ENCODE data around the gene MAPK10. TPM values are rescaled to one million over a fixed set of nuclear protein-coding genes. Genes with fewer than 3 reads are reported as not detected.

MAPK10 gene
- total and polyA plus RNA-seq, 10 of the 15 experiments (the other 5 are each of a cell fraction or from before 2014, with no cell fraction given) = 1.1 to 4.2 (median 2.4) TPM

DNA sequence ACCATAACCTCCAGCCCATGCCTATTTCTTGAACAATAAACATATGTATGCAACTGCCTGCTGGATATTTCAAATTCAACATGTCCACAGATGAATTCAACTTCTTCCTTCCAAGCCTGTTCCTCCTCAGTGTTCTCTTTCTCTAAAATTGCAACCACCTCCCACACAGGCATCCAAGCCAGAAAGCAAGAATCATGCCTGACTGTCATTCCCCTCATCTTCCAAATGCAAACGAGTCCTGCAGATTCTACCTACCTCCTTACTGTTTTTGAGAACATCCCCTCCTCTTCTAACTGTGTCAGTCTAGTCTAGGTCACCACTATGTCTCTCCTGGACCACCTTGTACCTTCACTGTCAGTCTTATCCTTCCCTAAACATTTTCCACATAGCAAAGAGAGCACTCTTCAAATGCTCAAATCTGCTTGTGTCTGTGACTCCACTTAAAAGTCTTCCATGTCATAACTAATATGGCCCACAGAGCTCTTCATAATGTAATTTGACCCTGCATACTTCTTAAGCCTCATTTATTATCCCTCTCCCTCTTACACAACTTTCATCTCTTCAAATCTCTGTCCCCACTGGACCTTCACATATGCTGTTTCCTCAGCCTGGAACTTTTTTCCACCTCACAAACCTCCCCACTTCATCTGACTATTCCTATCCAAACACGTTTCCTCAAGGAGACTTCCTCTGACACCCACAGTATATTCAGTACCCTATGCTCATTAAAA is 25.7 kb downstream of the MAPK10 start:
- POLR2A ChIA-PET = no interaction called here
- H3K4me1 ChIP-seq (ENCODE audit: control insufficient read depth, insufficient read depth, low read length) = no peaks in the 10 kb centered on the region
- H3K9me3 ChIP-seq (replicated peaks; ENCODE audit: control insufficient read depth, insufficient read depth, low read length) = no peaks in the 10 kb centered on the region
- no TSS peak for BruUV-seq (replicated peaks)
- H3K4me3 ChIP-seq = no peak overlapping the region
- DNase-seq (ENCODE audit: low read depth, low spot score) (no peak), ATAC-seq (no peak), FAIRE-seq (no peak)
- H3K27me3 ChIP-seq (replicated peaks in 1 of 2; ENCODE audit: control insufficient read depth in 2 of 2, insufficient read depth in 2 of 2, low read length in 1 of 2) = no peaks in the 10 kb centered on the region
- RAD21 ChIA-PET (ENCODE audit: unreplicated experiment) = no interaction called here
- H2AFZ ChIP-seq (ENCODE audit: control insufficient read depth, low read depth, low read length) = no peak overlapping the region
- SMC1A ChIA-PET (ENCODE audit: uncharacterized antibody, unreplicated experiment) = no interaction called here
- no peaks in the 10 kb centered on the region for H3K36me3 ChIP-seq (ENCODE audit: control insufficient read depth in 2 of 2, insufficient read depth in 2 of 2, low read length in 1 of 2)
- TF ChIP-seq, protein P1, sequence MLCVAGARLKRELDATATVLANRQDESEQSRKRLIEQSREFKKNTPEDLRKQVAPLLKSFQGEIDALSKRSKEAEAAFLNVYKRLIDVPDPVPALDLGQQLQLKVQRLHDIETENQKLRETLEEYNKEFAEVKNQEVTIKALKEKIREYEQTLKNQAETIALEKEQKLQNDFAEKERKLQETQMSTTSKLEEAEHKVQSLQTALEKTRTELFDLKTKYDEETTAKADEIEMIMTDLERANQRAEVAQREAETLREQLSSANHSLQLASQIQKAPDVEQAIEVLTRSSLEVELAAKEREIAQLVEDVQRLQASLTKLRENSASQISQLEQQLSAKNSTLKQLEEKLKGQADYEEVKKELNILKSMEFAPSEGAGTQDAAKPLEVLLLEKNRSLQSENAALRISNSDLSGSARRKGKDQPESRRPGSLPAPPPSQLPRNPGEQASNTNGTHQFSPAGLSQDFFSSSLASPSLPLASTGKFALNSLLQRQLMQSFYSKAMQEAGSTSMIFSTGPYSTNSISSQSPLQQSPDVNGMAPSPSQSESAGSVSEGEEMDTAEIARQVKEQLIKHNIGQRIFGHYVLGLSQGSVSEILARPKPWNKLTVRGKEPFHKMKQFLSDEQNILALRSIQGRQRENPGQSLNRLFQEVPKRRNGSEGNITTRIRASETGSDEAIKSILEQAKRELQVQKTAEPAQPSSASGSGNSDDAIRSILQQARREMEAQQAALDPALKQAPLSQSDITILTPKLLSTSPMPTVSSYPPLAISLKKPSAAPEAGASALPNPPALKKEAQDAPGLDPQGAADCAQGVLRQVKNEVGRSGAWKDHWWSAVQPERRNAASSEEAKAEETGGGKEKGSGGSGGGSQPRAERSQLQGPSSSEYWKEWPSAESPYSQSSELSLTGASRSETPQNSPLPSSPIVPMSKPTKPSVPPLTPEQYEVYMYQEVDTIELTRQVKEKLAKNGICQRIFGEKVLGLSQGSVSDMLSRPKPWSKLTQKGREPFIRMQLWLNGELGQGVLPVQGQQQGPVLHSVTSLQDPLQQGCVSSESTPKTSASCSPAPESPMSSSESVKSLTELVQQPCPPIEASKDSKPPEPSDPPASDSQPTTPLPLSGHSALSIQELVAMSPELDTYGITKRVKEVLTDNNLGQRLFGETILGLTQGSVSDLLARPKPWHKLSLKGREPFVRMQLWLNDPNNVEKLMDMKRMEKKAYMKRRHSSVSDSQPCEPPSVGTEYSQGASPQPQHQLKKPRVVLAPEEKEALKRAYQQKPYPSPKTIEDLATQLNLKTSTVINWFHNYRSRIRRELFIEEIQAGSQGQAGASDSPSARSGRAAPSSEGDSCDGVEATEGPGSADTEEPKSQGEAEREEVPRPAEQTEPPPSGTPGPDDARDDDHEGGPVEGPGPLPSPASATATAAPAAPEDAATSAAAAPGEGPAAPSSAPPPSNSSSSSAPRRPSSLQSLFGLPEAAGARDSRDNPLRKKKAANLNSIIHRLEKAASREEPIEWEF (IDR thresholded peaks at IDR 0.05; ENCODE audit: insufficient replicate concordance, low read depth, low read length) = no peak
- TF ChIP-seq ZSCAN29 (IDR thresholded peaks at IDR 0.05) (no peak), KLF5 (IDR thresholded peaks at IDR 0.05; ENCODE audit: partially characterized antibody) (no peak), FOXK2 (IDR thresholded peaks at IDR 0.05) (no peak), SREBF2 (IDR thresholded peaks at IDR 0.05; ENCODE audit: low read length) (no peak)
- intact Hi-C loops (cut with micrococcal nuclease; ENCODE audit: unreplicated experiment) (no loop called here), in situ Hi-C loops (cut with MboI) (no loop called here)
- WGBS (ENCODE audit: insufficient coverage, insufficient replicate concordance, low lambda C conversion rate, missing lambda C conversion rate) = 0% methylated on average over 2 of the region's 2 CpGs
- no peaks in the 10 kb centered on the region for H4K20me1 ChIP-seq (ENCODE audit: control insufficient read depth, insufficient read depth)
- H3K4me2 ChIP-seq (ENCODE audit: control insufficient read depth, insufficient read depth) = no peak overlapping the region
- H3K9ac ChIP-seq (ENCODE audit: control insufficient read depth, insufficient read depth, low read length) = no peak overlapping the region
- no peak overlapping the region for H3K27ac ChIP-seq (ENCODE audit: control insufficient read depth, insufficient read depth)
- H3K79me2 ChIP-seq (ENCODE audit: control insufficient read depth, insufficient read depth, low read length) = no peaks in the 10 kb centered on the region
- CTCF ChIA-PET = no interaction called here

All from GM12878 (cell line).